WTC11 (cell line): ENCODE results near the gene TRPV6. TPM values are rescaled to one million over a fixed set of nuclear protein-coding genes. Genes with fewer than 3 reads are reported as not detected.

Experiments used
- ATAC-seq: fragments of 200-7000 bp; cut with Tn5 transposase; 2 replicates; pipeline ENCODE4 v1.10.0; 2021; ENCODE audit warnings: mild to moderate bottlenecking, moderate library complexity
- CTCF ChIA-PET: fragments of 300-600 bp; sonication (Branson Sonifier 250); formaldehyde crosslinking; loops from one replicate; lab custom pipeline; 2021; ENCODE audit warnings: antibody characterized with exemption; lab: Charles Lee
- POLR2A ChIA-PET: fragments of 350-600 bp; sonication (Branson Sonifier 250); formaldehyde crosslinking; loops from one replicate; lab custom pipeline; 2021; ENCODE audit warnings: antibody characterized with exemption; lab: Charles Lee
- DNase-seq: peaks from one replicate; pipeline ENCODE4 v3.0.0; 2021; ENCODE audit warnings: low spot score
- H3K27ac Mint-ChIP-seq: 2 replicates; pipeline ENCODE4 v1.8.0; 2021; ENCODE audit warnings: mixed read lengths
- H3K27me3 Mint-ChIP-seq: 2 replicates; pipeline ENCODE4 v1.8.0; 2021; ENCODE audit warnings: low read depth, mild to moderate bottlenecking, moderate library complexity, mixed read lengths
- H3K36me3 Mint-ChIP-seq: 2 replicates; pipeline ENCODE4 v1.8.0; 2021; ENCODE audit warnings: mixed read lengths
- H3K4me1 Mint-ChIP-seq: 2 replicates; pipeline ENCODE4 v1.8.0; 2022; ENCODE audit warnings: mixed read lengths
- H3K4me3 Mint-ChIP-seq: 2 replicates; pipeline ENCODE4 v1.8.0; 2021; ENCODE audit warnings: mild to moderate bottlenecking, moderate library complexity, mixed read lengths
- H3K9me3 Mint-ChIP-seq: 2 replicates; pipeline ENCODE4 v1.8.0; 2021; ENCODE audit warnings: mixed read lengths
- CREB1 ChIP-seq: sonication (generic); formaldehyde crosslinking; IDR thresholded peaks from 2 replicates; pipeline ENCODE4 v1.8.0; 2023; ENCODE audit warnings: mild to moderate bottlenecking, missing genetic modification reagents
- E2F1 ChIP-seq: sonication (generic); formaldehyde crosslinking; IDR thresholded peaks from 2 replicates; pipeline ENCODE4 v1.8.0; 2022; ENCODE audit warnings: mild to moderate bottlenecking, missing genetic modification reagents
- E2F4 ChIP-seq: sonication (generic); formaldehyde crosslinking; IDR thresholded peaks from 2 replicates; pipeline ENCODE4 v1.8.1; 2022; ENCODE audit warnings: low read depth, mild to moderate bottlenecking, moderate library complexity, missing genetic modification reagents, borderline replicate concordance
- FOXP4 ChIP-seq: sonication (generic); formaldehyde crosslinking; IDR thresholded peaks from 2 replicates; pipeline ENCODE4 v1.8.0; 2022; ENCODE audit warnings: mild to moderate bottlenecking, missing genetic modification reagents
- NFATC4 ChIP-seq: fragments of 250-450 bp; sonication (Bioruptor Pico); IDR thresholded peaks from 2 replicates; pipeline ENCODE4 v1.9.0; 2021; ENCODE audit warnings: mild to moderate bottlenecking
- RORB ChIP-seq: fragments of 250-450 bp; sonication (Bioruptor Pico); IDR thresholded peaks from 2 replicates; pipeline ENCODE4 v1.9.0; 2021; ENCODE audit warnings: mild to moderate bottlenecking
- SP1 ChIP-seq: sonication (generic); formaldehyde crosslinking; conservative IDR thresholded peaks from 2 replicates; pipeline ENCODE4 v1.8.1; 2022; ENCODE audit warnings: missing genetic modification reagents
- ZMAT4 ChIP-seq: fragments of 250-450 bp; sonication (Bioruptor Pico); IDR thresholded peaks from 2 replicates; pipeline ENCODE4 v1.9.0; 2021; ENCODE audit warnings: mild to moderate bottlenecking
- ZNF121 ChIP-seq: sonication (generic); formaldehyde crosslinking; IDR thresholded peaks from 2 replicates; pipeline ENCODE4 v1.8.0; 2023; ENCODE audit warnings: missing genetic modification reagents
- ZNF219 ChIP-seq: sonication (generic); formaldehyde crosslinking; IDR thresholded peaks from 2 replicates; pipeline ENCODE4 v1.8.0; 2023; ENCODE audit warnings: missing genetic modification reagents, mild to moderate bottlenecking, borderline replicate concordance
- ZNF232 ChIP-seq: sonication (generic); formaldehyde crosslinking; IDR thresholded peaks from 2 replicates; pipeline ENCODE4 v1.8.0; 2022; ENCODE audit warnings: mild to moderate bottlenecking, missing genetic modification reagents
- ZNF263 ChIP-seq: sonication (generic); formaldehyde crosslinking; IDR thresholded peaks from 2 replicates; pipeline ENCODE4 v1.8.1; 2022; ENCODE audit warnings: low read depth, mild to moderate bottlenecking, moderate library complexity, missing genetic modification reagents
- ZNF281 ChIP-seq: sonication (generic); formaldehyde crosslinking; IDR thresholded peaks from 2 replicates; pipeline ENCODE4 v1.8.0; 2023; ENCODE audit warnings: mild to moderate bottlenecking, missing genetic modification reagents
- ZNF416 ChIP-seq: fragments of 250-450 bp; sonication (Bioruptor Pico); IDR thresholded peaks from 2 replicates; pipeline ENCODE4 v1.9.0; 2021; ENCODE audit warnings: mild to moderate bottlenecking, inconsistent platforms
- ZNF425 ChIP-seq: fragments of 250-450 bp; sonication (Bioruptor Pico); conservative IDR thresholded peaks from 2 replicates; pipeline ENCODE4 v1.9.0; 2021; ENCODE audit warnings: mild to moderate bottlenecking
- ZNF671 ChIP-seq: fragments of 250-450 bp; sonication (Bioruptor Pico); IDR thresholded peaks from 2 replicates; pipeline ENCODE4 v1.8.0; 2021; ENCODE audit warnings: mild to moderate bottlenecking
- total RNA-seq: library from RNA; stranded (reverse); gene quantifications from 3 replicates; pipeline ENCODE4 v1.2.3, GENCODE V29; 2021
- TF ChIP-seq, protein P1 (sequence below): sonication (generic); formaldehyde crosslinking; IDR thresholded peaks from 2 replicates; pipeline ENCODE4 v1.8.1; 2022; ENCODE audit warnings: missing genetic modification reagents, borderline replicate concordance
- TF ChIP-seq, protein P2 (sequence below): sonication (generic); formaldehyde crosslinking; IDR thresholded peaks from 2 replicates; pipeline ENCODE4 v1.8.1; 2023; ENCODE audit warnings: mild to moderate bottlenecking, missing genetic modification reagents
- TF ChIP-seq, protein P3 (sequence below): sonication (generic); formaldehyde crosslinking; IDR thresholded peaks from 2 replicates; pipeline ENCODE4 v1.8.0; 2023; ENCODE audit warnings: missing genetic modification reagents, mild to moderate bottlenecking, borderline replicate concordance

The TRPV6 gene
- total RNA-seq, 1 experiment from 2014 or later, result 0.63 TPM

GRCh38 chr7:142875456-142875855, 10.1 kb downstream of the TRPV6 start (continued):
- TF ChIP-seq E2F4 (CRISPR knock-in tag) (no peak), E2F1 (CRISPR knock-in tag) (no peak), ZNF219 (CRISPR knock-in tag) (no peak), ZNF263 (CRISPR knock-in tag) (no peak), SP1 (CRISPR knock-in tag) (no peak), ZNF416 (CRISPR knock-in tag) (no peak), ZNF232 (CRISPR knock-in tag) (no peak), CREB1 (CRISPR knock-in tag) (no peak)

- CTCF ChIA-PET, result interaction anchor here (1.3 to 3.3 kb wide), 2 partner anchors 8 to 340 kb away, joined by 3 to 24 read pairs; no protein-coding TSS in a partner anchor
- no peaks in the 10 kb centered on the region for H3K4me1 Mint-ChIP-seq
- no peak overlapping the region for H3K4me3 Mint-ChIP-seq
- no peaks in the 10 kb centered on the region for H3K27me3 Mint-ChIP-seq
- H3K9me3 Mint-ChIP-seq, result peaks cover 7% of the 10 kb centered on the region
- no peak for ATAC-seq
- no peak for DNase-seq
- H3K27ac Mint-ChIP-seq, result no peak overlapping the region
- POLR2A ChIA-PET, result no interaction called here
- H3K36me3 Mint-ChIP-seq, result no peaks in the 10 kb centered on the region; the same call in 1 of the 2 replicates
- TF ChIP-seq NFATC4 (CRISPR knock-in tag), result no peak
- TF ChIP-seq ZNF425 (CRISPR knock-in tag), result no peak
- TF ChIP-seq FOXP4 (CRISPR knock-in tag), result no peak
- no peak for TF ChIP-seq ZNF671
- no peak for TF ChIP-seq ZNF121 (CRISPR knock-in tag)
- TF ChIP-seq CREB1 (CRISPR knock-in tag), result no peak
- TF ChIP-seq RORB (CRISPR knock-in tag), result no peak
- TF ChIP-seq, protein P1, sequence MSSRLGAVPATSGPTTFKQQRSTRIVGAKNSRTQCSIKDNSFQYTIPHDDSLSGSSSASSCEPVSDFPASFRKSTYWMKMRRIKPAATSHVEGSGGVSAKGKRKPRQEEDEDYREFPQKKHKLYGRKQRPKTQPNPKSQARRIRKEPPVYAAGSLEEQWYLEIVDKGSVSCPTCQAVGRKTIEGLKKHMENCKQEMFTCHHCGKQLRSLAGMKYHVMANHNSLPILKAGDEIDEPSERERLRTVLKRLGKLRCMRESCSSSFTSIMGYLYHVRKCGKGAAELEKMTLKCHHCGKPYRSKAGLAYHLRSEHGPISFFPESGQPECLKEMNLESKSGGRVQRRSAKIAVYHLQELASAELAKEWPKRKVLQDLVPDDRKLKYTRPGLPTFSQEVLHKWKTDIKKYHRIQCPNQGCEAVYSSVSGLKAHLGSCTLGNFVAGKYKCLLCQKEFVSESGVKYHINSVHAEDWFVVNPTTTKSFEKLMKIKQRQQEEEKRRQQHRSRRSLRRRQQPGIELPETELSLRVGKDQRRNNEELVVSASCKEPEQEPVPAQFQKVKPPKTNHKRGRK (CRISPR knock-in tag), result no peak
- TF ChIP-seq, protein P2, sequence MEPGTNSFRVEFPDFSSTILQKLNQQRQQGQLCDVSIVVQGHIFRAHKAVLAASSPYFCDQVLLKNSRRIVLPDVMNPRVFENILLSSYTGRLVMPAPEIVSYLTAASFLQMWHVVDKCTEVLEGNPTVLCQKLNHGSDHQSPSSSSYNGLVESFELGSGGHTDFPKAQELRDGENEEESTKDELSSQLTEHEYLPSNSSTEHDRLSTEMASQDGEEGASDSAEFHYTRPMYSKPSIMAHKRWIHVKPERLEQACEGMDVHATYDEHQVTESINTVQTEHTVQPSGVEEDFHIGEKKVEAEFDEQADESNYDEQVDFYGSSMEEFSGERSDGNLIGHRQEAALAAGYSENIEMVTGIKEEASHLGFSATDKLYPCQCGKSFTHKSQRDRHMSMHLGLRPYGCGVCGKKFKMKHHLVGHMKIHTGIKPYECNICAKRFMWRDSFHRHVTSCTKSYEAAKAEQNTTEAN (CRISPR knock-in tag), result no peak
- no peak for TF ChIP-seq ZMAT4 (CRISPR knock-in tag)
- TF ChIP-seq, protein P3, sequence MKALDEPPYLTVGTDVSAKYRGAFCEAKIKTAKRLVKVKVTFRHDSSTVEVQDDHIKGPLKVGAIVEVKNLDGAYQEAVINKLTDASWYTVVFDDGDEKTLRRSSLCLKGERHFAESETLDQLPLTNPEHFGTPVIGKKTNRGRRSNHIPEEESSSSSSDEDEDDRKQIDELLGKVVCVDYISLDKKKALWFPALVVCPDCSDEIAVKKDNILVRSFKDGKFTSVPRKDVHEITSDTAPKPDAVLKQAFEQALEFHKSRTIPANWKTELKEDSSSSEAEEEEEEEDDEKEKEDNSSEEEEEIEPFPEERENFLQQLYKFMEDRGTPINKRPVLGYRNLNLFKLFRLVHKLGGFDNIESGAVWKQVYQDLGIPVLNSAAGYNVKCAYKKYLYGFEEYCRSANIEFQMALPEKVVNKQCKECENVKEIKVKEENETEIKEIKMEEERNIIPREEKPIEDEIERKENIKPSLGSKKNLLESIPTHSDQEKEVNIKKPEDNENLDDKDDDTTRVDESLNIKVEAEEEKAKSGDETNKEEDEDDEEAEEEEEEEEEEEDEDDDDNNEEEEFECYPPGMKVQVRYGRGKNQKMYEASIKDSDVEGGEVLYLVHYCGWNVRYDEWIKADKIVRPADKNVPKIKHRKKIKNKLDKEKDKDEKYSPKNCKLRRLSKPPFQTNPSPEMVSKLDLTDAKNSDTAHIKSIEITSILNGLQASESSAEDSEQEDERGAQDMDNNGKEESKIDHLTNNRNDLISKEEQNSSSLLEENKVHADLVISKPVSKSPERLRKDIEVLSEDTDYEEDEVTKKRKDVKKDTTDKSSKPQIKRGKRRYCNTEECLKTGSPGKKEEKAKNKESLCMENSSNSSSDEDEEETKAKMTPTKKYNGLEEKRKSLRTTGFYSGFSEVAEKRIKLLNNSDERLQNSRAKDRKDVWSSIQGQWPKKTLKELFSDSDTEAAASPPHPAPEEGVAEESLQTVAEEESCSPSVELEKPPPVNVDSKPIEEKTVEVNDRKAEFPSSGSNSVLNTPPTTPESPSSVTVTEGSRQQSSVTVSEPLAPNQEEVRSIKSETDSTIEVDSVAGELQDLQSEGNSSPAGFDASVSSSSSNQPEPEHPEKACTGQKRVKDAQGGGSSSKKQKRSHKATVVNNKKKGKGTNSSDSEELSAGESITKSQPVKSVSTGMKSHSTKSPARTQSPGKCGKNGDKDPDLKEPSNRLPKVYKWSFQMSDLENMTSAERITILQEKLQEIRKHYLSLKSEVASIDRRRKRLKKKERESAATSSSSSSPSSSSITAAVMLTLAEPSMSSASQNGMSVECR (CRISPR knock-in tag), result no peak
- TF ChIP-seq ZNF281 (CRISPR knock-in tag), result no peak
These were observed 10.7 kb downstream of the TRPV6 start for GRCh38 chr7:142874837-142875236.
